ENCODE measurements around the gene ABR.
"Not testable (repeated sequence)": the region's sequence is repeated elsewhere in the genome, so short reads cannot be mapped to it uniquely, and the experiment has no call there.

The ABR gene

DNA sequence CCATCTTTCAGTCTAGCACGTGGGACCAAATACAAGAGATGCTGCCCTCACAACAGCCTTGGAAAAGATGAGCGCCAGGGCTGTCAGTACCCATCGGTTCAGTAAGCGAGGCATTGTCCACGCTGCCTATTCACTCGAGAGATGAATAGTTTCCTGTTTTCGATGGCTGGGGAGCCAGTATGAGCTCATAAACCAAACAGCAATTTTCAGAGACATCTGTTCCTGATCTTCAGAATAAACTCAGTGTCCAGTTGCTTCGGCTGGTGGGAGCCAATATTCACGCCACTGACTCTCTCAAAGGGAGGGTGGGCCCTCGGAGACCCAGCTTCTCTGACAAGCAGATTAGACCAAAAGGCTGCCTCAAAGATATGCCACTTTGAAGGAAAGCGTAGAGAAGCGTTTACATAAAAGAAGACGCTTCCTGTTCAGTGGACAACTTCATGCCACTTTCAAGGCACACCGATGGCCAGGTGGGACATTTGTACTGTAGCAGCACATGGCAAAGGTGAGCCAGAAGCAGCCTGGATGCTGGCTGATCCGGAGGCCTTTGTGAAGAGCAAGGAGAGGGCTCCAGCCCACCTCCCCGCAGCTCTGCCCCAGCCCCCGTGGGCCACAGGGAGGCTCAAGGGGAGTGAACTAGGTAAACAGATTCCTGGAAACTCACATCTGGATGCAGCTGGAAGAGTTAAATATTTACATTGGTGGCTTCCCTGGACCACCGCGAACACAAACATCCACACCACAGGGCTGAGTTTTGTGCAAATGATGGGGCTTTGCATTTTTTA, 176.8 kb downstream of the ABR start:
- peaks cover 10% of the 10 kb centered on the region for H3K4me1 Mint-ChIP-seq (ENCODE audit: low read depth)
- H3K36me3 Mint-ChIP-seq (ENCODE audit: low read depth) = peaks cover 45% of the 10 kb centered on the region

DNA sequence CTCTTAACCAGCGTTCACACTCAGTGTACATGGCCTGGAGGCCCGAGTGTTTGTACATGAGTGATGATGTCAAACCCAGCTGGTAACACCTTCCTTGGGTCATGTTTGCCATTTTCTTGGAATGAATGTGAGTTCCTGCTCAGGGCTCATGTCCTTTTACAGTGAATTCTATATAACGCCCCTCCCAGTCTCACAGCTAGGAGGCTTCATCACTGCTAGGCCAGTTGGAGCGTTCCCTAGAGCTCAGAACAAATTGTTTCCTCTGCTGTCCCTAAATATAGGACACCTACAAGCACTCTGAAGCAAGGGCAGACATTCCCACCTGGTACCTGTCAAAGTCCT, 177.4 kb downstream of the ABR start:
- H3K4me3 Mint-ChIP-seq = no peak overlapping the region
- H3K36me3 Mint-ChIP-seq (ENCODE audit: low read depth) = peaks cover 45% of the 10 kb centered on the region
- no peaks in the 10 kb centered on the region for H3K27me3 Mint-ChIP-seq (ENCODE audit: low read depth)
- no peak overlapping the region for H3K27ac Mint-ChIP-seq
- no peaks in the 10 kb centered on the region for H3K9me3 Mint-ChIP-seq
- H3K4me1 Mint-ChIP-seq (ENCODE audit: low read depth) = peaks cover 13% of the 10 kb centered on the region
- DNase-seq (ENCODE audit: low spot score) = no peak

More for the DNA sequence above, 176.8 kb downstream of the ABR start:
- Mint-ChIP-seq H3K27me3 (ENCODE audit: low read depth) (no peaks in the 10 kb centered on the region), H3K4me3 (no peak overlapping the region), H3K27ac (no peak overlapping the region), H3K9me3 (no peaks in the 10 kb centered on the region)
- no peak for DNase-seq (ENCODE audit: low spot score)

GRCh38 chr17:1001640-1002411, 178.0 kb downstream of the ABR start:
- DNase-seq (ENCODE audit: low spot score) = no peak
- Mint-ChIP-seq H3K4me3 (no peak overlapping the region), H3K9me3 (no peaks in the 10 kb centered on the region), H3K27ac (no peak overlapping the region), H3K27me3 (ENCODE audit: low read depth) (no peaks in the 10 kb centered on the region), H3K36me3 (ENCODE audit: low read depth) (peaks cover 42% of the 10 kb centered on the region), H3K4me1 (ENCODE audit: low read depth) (peaks cover 13% of the 10 kb centered on the region)

- Mint-ChIP-seq H3K4me3 (no peak overlapping the region), H3K36me3 (ENCODE audit: low read depth) (peaks cover 41% of the 10 kb centered on the region), H3K4me1 (ENCODE audit: low read depth) (peaks cover 14% of the 10 kb centered on the region), H3K27me3 (ENCODE audit: low read depth) (no peaks in the 10 kb centered on the region), H3K27ac (no peak overlapping the region), H3K9me3 (peaks cover 2% of the 10 kb centered on the region)
- DNase-seq (ENCODE audit: low spot score) = no peak
Measured at GRCh38 chr17:1000597-1001461, 179.0 kb downstream of the ABR start.

- Mint-ChIP-seq H3K4me3 (peak overlapping the region; percentile 96), H3K27me3 (ENCODE audit: low read depth) (no peaks in the 10 kb centered on the region), H3K36me3 (ENCODE audit: low read depth) (peaks cover 38% of the 10 kb centered on the region), H3K9me3 (peaks cover 24% of the 10 kb centered on the region), H3K27ac (peak overlapping the region; percentile 98), H3K4me1 (ENCODE audit: low read depth) (peaks cover 14% of the 10 kb centered on the region)
- no peak for DNase-seq (ENCODE audit: low spot score)
Measured at GRCh38 chr17:998111-998510, 181.7 kb downstream of the ABR start.

DNA sequence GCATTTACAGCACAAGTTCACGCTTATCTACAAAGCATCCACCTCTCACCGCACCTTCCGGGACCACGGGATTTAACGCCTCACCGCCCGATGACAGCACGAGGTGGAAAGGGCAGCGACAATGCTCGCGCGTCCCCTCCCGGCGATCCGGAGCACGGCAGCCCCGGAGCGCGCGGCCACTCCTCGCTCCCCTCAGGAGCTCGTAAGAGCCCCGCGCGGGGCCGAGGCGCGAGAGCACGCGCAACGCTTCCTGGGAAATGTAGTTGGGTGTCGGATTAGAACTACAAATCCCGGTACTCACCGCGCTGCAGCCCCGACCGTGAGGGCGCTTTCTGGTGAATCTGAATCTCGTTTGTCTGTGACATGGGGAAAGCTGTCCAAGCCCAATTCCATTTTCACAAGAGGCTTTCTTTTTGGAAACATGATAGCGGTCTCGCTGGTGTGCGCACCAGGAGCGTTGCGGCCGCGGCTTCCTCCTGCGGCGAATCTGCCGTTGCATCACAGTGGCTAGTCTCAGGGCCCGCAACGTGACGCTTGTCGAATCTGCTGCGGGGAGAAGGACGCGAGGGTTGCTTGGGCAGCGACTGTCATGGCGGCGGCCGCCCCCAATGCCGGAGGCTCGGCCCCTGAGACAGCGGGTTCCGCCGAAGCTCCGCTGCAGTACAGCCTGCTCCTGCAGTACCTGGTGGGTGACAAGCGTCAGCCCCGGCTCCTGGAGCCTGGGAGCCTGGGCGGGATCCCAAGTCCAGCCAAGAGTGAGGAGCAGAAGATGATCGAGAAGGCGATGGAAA, 183.0 kb downstream of the ABR start, which contains the start of gene TIMM22:
TIMM22 (plus strand) TSS at position 576 of the 791 bp plus-strand sequence; CDS start at position 590, 14 bp downstream.
- peak within 1 kb of the TSS; percentile 98 for H3K27ac Mint-ChIP-seq

DNA sequence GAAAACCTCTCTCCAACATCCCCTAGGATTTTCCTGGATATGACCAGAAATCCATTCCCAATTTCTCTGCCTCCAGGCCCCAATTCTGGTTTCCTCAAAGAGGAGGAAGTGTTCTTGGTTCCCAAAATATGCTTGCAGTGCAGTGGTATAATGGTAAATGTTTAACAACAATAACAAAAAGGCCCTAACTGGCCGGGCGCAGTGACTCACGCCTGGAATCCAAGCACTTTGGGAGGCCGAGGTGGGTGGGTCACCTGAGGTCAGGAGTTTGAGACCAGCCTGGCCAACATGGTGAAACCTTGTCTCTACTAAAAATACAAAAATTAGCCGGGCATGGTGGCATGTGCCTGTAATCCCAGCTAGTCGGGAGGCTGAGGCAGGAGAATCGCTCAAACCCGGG, 184.5 kb downstream of the ABR start:
- Mint-ChIP-seq H3K36me3 (ENCODE audit: low read depth) (peaks cover 19% of the 10 kb centered on the region), H3K4me1 (ENCODE audit: low read depth) (peaks cover 14% of the 10 kb centered on the region), H3K9me3 (peaks cover 34% of the 10 kb centered on the region)
- not testable (repeated sequence) for DNase-seq (ENCODE audit: low spot score); H3K4me3 Mint-ChIP-seq; H3K27me3 Mint-ChIP-seq (ENCODE audit: low read depth); H3K27ac Mint-ChIP-seq

More for the DNA sequence above, 183.0 kb downstream of the ABR start, which contains the start of gene TIMM22:
- Mint-ChIP-seq H3K27me3 (ENCODE audit: low read depth) (no peaks in the 10 kb centered on the region), H3K4me3 (peak within 1 kb of the TSS; percentile 96), H3K36me3 (ENCODE audit: low read depth) (peaks cover 28% of the 10 kb centered on the region), H3K4me1 (ENCODE audit: low read depth) (peaks cover 14% of the 10 kb centered on the region), H3K9me3 (peaks cover 34% of the 10 kb centered on the region)
- peak; percentile 93 for DNase-seq (ENCODE audit: low spot score)

DNA sequence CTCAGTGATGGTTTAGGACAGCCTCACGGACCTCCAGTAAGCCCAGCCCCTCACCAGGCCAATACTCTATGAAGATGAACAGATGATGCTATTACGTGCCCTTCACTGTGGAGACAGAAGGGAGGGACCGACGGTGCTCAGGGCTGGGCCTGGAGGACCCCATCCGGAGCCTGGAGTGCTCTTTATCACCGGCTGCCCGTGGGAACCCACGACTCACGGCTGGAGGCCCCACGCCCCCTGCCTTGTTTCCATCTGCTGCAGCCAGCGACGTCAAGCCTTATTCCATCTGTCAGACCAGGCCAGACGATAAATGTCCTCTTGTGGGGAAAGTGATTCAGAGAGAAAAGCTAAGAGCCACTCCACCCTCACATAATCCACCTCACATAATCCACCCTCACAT, 186.8 kb downstream of the ABR start:
- H3K27ac Mint-ChIP-seq = no peak overlapping the region
- no peak overlapping the region for H3K4me3 Mint-ChIP-seq
- DNase-seq (ENCODE audit: low spot score) = no peak
- peaks cover 4% of the 10 kb centered on the region for H3K4me1 Mint-ChIP-seq (ENCODE audit: low read depth)
- peaks cover 9% of the 10 kb centered on the region for H3K36me3 Mint-ChIP-seq (ENCODE audit: low read depth)
- peaks cover 34% of the 10 kb centered on the region for H3K9me3 Mint-ChIP-seq
- no peaks in the 10 kb centered on the region for H3K27me3 Mint-ChIP-seq (ENCODE audit: low read depth)

DNA sequence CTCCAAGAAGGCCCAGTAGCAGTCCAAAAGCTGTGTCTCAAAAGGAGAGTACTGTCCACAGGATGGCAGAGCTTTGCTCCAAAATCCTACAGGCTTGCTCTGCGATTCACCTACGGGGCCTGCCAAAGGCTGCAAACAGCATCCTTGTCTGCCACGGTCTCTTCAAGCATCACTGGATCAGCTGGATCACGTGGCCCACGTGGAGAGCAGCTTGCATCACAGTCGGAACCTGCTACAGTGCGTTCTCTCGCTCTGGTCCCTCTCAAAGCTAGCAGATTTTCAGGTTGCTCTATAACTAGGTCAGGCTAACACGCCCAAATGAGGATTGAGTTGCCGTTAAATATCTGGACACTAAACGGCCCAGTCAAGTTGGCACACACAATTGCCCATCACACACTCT, 191.2 kb downstream of the ABR start:
- no peaks in the 10 kb centered on the region for H3K27me3 Mint-ChIP-seq (ENCODE audit: low read depth)
- no peak overlapping the region for H3K4me3 Mint-ChIP-seq
- H3K4me1 Mint-ChIP-seq (ENCODE audit: low read depth) = no peaks in the 10 kb centered on the region
- DNase-seq (ENCODE audit: low spot score) = no peak
- no peak overlapping the region for H3K27ac Mint-ChIP-seq
- H3K9me3 Mint-ChIP-seq = peaks cover 14% of the 10 kb centered on the region
- peaks cover 1% of the 10 kb centered on the region for H3K36me3 Mint-ChIP-seq (ENCODE audit: low read depth)

GRCh38 chr17:987931-988330, 191.8 kb downstream of the ABR start:
- H3K4me1 Mint-ChIP-seq (ENCODE audit: low read depth) = no peaks in the 10 kb centered on the region
- no peaks in the 10 kb centered on the region for H3K36me3 Mint-ChIP-seq (ENCODE audit: low read depth)
- peaks cover 8% of the 10 kb centered on the region for H3K9me3 Mint-ChIP-seq
- DNase-seq (ENCODE audit: low spot score) = no peak
- H3K4me3 Mint-ChIP-seq = no peak overlapping the region
- no peak overlapping the region for H3K27ac Mint-ChIP-seq
- no peaks in the 10 kb centered on the region for H3K27me3 Mint-ChIP-seq (ENCODE audit: low read depth)

- no peak for DNase-seq (ENCODE audit: low spot score)
- Mint-ChIP-seq H3K9me3 (no peaks in the 10 kb centered on the region), H3K4me1 (ENCODE audit: low read depth) (no peaks in the 10 kb centered on the region), H3K27me3 (ENCODE audit: low read depth) (peaks cover 3% of the 10 kb centered on the region), H3K4me3 (no peak overlapping the region), H3K27ac (no peak overlapping the region), H3K36me3 (ENCODE audit: low read depth) (no peaks in the 10 kb centered on the region)
Measured at GRCh38 chr17:986322-986929, 193.4 kb downstream of the ABR start.

GRCh38 chr17:983921-984320, 195.9 kb downstream of the ABR start:
- H3K9me3 Mint-ChIP-seq = no peaks in the 10 kb centered on the region

DNA sequence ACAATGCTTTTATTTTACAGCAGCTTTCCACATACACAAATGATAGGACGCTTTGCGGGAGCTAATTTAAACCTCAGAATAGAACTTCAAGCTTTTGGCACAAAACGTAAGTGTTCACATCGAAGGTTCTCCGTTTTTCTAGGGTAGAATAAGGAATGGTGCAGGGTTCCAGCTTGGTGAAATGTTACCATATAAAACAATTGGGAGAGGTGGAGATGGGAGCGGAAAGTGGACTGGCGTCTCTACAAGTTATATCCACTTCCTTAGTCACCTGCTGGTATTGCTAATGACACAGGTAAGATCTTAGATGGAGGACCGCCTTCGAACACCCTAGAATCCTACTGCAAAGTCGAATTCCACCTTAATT, 198.5 kb downstream of the ABR start:
- Mint-ChIP-seq H3K4me3 (peak overlapping the region; percentile 79), H3K27ac (no peak overlapping the region), H3K9me3 (no peaks in the 10 kb centered on the region), H3K36me3 (ENCODE audit: low read depth) (no peaks in the 10 kb centered on the region), H3K27me3 (ENCODE audit: low read depth) (peaks cover 29% of the 10 kb centered on the region), H3K4me1 (ENCODE audit: low read depth) (peaks cover 9% of the 10 kb centered on the region)
- no peak for DNase-seq (ENCODE audit: low spot score)

More at GRCh38 chr17:983921-984320, 195.9 kb downstream of the ABR start:
- Mint-ChIP-seq H3K4me1 (ENCODE audit: low read depth) (peaks cover 6% of the 10 kb centered on the region), H3K27ac (no peak overlapping the region), H3K4me3 (no peak overlapping the region), H3K36me3 (ENCODE audit: low read depth) (no peaks in the 10 kb centered on the region), H3K27me3 (ENCODE audit: low read depth) (peaks cover 8% of the 10 kb centered on the region)
- DNase-seq (ENCODE audit: low spot score) = no peak
